ENCODE measurements around the gene MAMDC2.

Gene MAMDC2

GRCh38 chr9:70091572-70091971, 47.9 kb downstream of the MAMDC2 start:
- H3K27me3 Mint-ChIP-seq, result no peaks in the 10 kb centered on the region
- no peak overlapping the region for H3K27ac Mint-ChIP-seq
- H3K4me1 Mint-ChIP-seq (ENCODE audit: low read depth), result no peaks in the 10 kb centered on the region
- no peak overlapping the region for H3K4me3 Mint-ChIP-seq
- no peaks in the 10 kb centered on the region for H3K9me3 Mint-ChIP-seq
- no peaks in the 10 kb centered on the region for H3K36me3 Mint-ChIP-seq (ENCODE audit: low read depth)
- intact Hi-C loops (cut with micrococcal nuclease), result no loop called here

- Mint-ChIP-seq H3K27me3 (no peaks in the 10 kb centered on the region), H3K4me3 (no peak overlapping the region)
Measured at GRCh38 chr9:70092190-70092589, 48.5 kb downstream of the MAMDC2 start.

GRCh38 chr9:70093095-70093494, 49.4 kb downstream of the MAMDC2 start:
- no peaks in the 10 kb centered on the region for H3K9me3 Mint-ChIP-seq
- H3K36me3 Mint-ChIP-seq (ENCODE audit: low read depth), result no peaks in the 10 kb centered on the region
- intact Hi-C loops (cut with micrococcal nuclease), result no loop called here
- no peaks in the 10 kb centered on the region for H3K27me3 Mint-ChIP-seq
- H3K4me1 Mint-ChIP-seq (ENCODE audit: low read depth), result no peaks in the 10 kb centered on the region
- no peak overlapping the region for H3K27ac Mint-ChIP-seq
- H3K4me3 Mint-ChIP-seq, result no peak overlapping the region

More at GRCh38 chr9:70092190-70092589, 48.5 kb downstream of the MAMDC2 start:
- Mint-ChIP-seq H3K9me3 (no peaks in the 10 kb centered on the region), H3K4me1 (ENCODE audit: low read depth) (no peaks in the 10 kb centered on the region), H3K27ac (no peak overlapping the region), H3K36me3 (ENCODE audit: low read depth) (no peaks in the 10 kb centered on the region)
- intact Hi-C loops (cut with micrococcal nuclease), result no loop called here

GRCh38 chr9:70093944-70094343, 50.3 kb downstream of the MAMDC2 start:
- Mint-ChIP-seq H3K27ac (no peak overlapping the region), H3K4me1 (ENCODE audit: low read depth) (no peaks in the 10 kb centered on the region), H3K4me3 (no peak overlapping the region), H3K27me3 (no peaks in the 10 kb centered on the region), H3K36me3 (ENCODE audit: low read depth) (no peaks in the 10 kb centered on the region), H3K9me3 (no peaks in the 10 kb centered on the region)
- intact Hi-C loops (cut with micrococcal nuclease), result no loop called here

GRCh38 chr9:70094747-70095146, 51.1 kb downstream of the MAMDC2 start:
- Mint-ChIP-seq H3K9me3 (no peaks in the 10 kb centered on the region), H3K36me3 (ENCODE audit: low read depth) (no peaks in the 10 kb centered on the region), H3K4me3 (no peak overlapping the region), H3K27ac (no peak overlapping the region), H3K27me3 (no peaks in the 10 kb centered on the region), H3K4me1 (ENCODE audit: low read depth) (no peaks in the 10 kb centered on the region)
- intact Hi-C loops (cut with micrococcal nuclease), result no loop called here

GRCh38 chr9:70097187-70097586, 53.5 kb downstream of the MAMDC2 start:
- Mint-ChIP-seq H3K4me1 (ENCODE audit: low read depth) (no peaks in the 10 kb centered on the region), H3K27me3 (no peaks in the 10 kb centered on the region), H3K36me3 (ENCODE audit: low read depth) (no peaks in the 10 kb centered on the region), H3K9me3 (no peaks in the 10 kb centered on the region), H3K27ac (no peak overlapping the region), H3K4me3 (no peak overlapping the region)
- intact Hi-C loops (cut with micrococcal nuclease), result no loop called here

GRCh38 chr9:70100362-70100761, 56.7 kb downstream of the MAMDC2 start:
- no peaks in the 10 kb centered on the region for H3K36me3 Mint-ChIP-seq (ENCODE audit: low read depth)
- no peak overlapping the region for H3K27ac Mint-ChIP-seq
- intact Hi-C loops (cut with micrococcal nuclease), result no loop called here
- no peak overlapping the region for H3K4me3 Mint-ChIP-seq
- H3K4me1 Mint-ChIP-seq (ENCODE audit: low read depth), result no peaks in the 10 kb centered on the region
- H3K27me3 Mint-ChIP-seq, result no peaks in the 10 kb centered on the region
- no peaks in the 10 kb centered on the region for H3K9me3 Mint-ChIP-seq

- intact Hi-C loops (cut with micrococcal nuclease), result no loop called here
- Mint-ChIP-seq H3K27ac (no peak overlapping the region), H3K36me3 (ENCODE audit: low read depth) (no peaks in the 10 kb centered on the region), H3K4me1 (ENCODE audit: low read depth) (no peaks in the 10 kb centered on the region), H3K9me3 (no peaks in the 10 kb centered on the region), H3K4me3 (no peak overlapping the region), H3K27me3 (no peaks in the 10 kb centered on the region)
Measured at GRCh38 chr9:70101265-70101664, 57.6 kb downstream of the MAMDC2 start.

- no peaks in the 10 kb centered on the region for H3K36me3 Mint-ChIP-seq (ENCODE audit: low read depth)
- H3K4me3 Mint-ChIP-seq, result no peak overlapping the region
- no peaks in the 10 kb centered on the region for H3K9me3 Mint-ChIP-seq
- no peaks in the 10 kb centered on the region for H3K27me3 Mint-ChIP-seq
- peaks cover 10% of the 10 kb centered on the region for H3K4me1 Mint-ChIP-seq (ENCODE audit: low read depth)
- intact Hi-C loops (cut with micrococcal nuclease), result no loop called here
- H3K27ac Mint-ChIP-seq, result no peak overlapping the region
Measured at GRCh38 chr9:70105147-70105546, 61.5 kb downstream of the MAMDC2 start.

GRCh38 chr9:70106571-70106970, 62.9 kb downstream of the MAMDC2 start:
- no peak overlapping the region for H3K4me3 Mint-ChIP-seq
- peaks cover 19% of the 10 kb centered on the region for H3K4me1 Mint-ChIP-seq (ENCODE audit: low read depth)
- intact Hi-C loops (cut with micrococcal nuclease), result no loop called here
- no peak overlapping the region for H3K27ac Mint-ChIP-seq
- H3K36me3 Mint-ChIP-seq (ENCODE audit: low read depth), result no peaks in the 10 kb centered on the region
- H3K27me3 Mint-ChIP-seq, result peaks cover 4% of the 10 kb centered on the region
- no peaks in the 10 kb centered on the region for H3K9me3 Mint-ChIP-seq

GRCh38 chr9:70107558-70107957, 63.9 kb downstream of the MAMDC2 start:
- Mint-ChIP-seq H3K4me3 (no peak overlapping the region), H3K27ac (no peak overlapping the region), H3K4me1 (ENCODE audit: low read depth) (peaks cover 19% of the 10 kb centered on the region), H3K27me3 (peaks cover 4% of the 10 kb centered on the region), H3K36me3 (ENCODE audit: low read depth) (no peaks in the 10 kb centered on the region), H3K9me3 (no peaks in the 10 kb centered on the region)
- intact Hi-C loops (cut with micrococcal nuclease), result no loop called here

- intact Hi-C loops (cut with micrococcal nuclease), result no loop called here
- Mint-ChIP-seq H3K27ac (no peak overlapping the region), H3K36me3 (ENCODE audit: low read depth) (no peaks in the 10 kb centered on the region), H3K9me3 (no peaks in the 10 kb centered on the region), H3K4me3 (no peak overlapping the region), H3K27me3 (peaks cover 4% of the 10 kb centered on the region), H3K4me1 (ENCODE audit: low read depth) (peaks cover 19% of the 10 kb centered on the region)
Measured at GRCh38 chr9:70108181-70108580, 64.5 kb downstream of the MAMDC2 start.

GRCh38 chr9:70110194-70111041, 66.8 kb downstream of the MAMDC2 start:
- Mint-ChIP-seq H3K4me3 (no peak overlapping the region), H3K9me3 (no peaks in the 10 kb centered on the region), H3K4me1 (ENCODE audit: low read depth) (peaks cover 19% of the 10 kb centered on the region), H3K36me3 (ENCODE audit: low read depth) (no peaks in the 10 kb centered on the region), H3K27ac (no peak overlapping the region), H3K27me3 (peaks cover 4% of the 10 kb centered on the region)
- intact Hi-C loops (cut with micrococcal nuclease), result loop anchor here (2.0 kb wide), 1 partner anchor 688 kb away; no protein-coding TSS in a partner anchor

GRCh38 chr9:70111042-70111602, 67.5 kb downstream of the MAMDC2 start:
- Mint-ChIP-seq H3K36me3 (ENCODE audit: low read depth) (no peaks in the 10 kb centered on the region), H3K27me3 (peaks cover 4% of the 10 kb centered on the region), H3K27ac (no peak overlapping the region), H3K4me1 (ENCODE audit: low read depth) (peaks cover 19% of the 10 kb centered on the region), H3K9me3 (no peaks in the 10 kb centered on the region), H3K4me3 (no peak overlapping the region)
- intact Hi-C loops (cut with micrococcal nuclease), result loop anchor here (2.0 kb wide), 1 partner anchor 688 kb away; no protein-coding TSS in a partner anchor
